ENCODE measurements around the gene THTPA.
"Not testable (repeated sequence)": the region's sequence is repeated elsewhere in the genome, so short reads cannot be mapped to it uniquely, and the experiment has no call there.

Gene THTPA

DNA sequence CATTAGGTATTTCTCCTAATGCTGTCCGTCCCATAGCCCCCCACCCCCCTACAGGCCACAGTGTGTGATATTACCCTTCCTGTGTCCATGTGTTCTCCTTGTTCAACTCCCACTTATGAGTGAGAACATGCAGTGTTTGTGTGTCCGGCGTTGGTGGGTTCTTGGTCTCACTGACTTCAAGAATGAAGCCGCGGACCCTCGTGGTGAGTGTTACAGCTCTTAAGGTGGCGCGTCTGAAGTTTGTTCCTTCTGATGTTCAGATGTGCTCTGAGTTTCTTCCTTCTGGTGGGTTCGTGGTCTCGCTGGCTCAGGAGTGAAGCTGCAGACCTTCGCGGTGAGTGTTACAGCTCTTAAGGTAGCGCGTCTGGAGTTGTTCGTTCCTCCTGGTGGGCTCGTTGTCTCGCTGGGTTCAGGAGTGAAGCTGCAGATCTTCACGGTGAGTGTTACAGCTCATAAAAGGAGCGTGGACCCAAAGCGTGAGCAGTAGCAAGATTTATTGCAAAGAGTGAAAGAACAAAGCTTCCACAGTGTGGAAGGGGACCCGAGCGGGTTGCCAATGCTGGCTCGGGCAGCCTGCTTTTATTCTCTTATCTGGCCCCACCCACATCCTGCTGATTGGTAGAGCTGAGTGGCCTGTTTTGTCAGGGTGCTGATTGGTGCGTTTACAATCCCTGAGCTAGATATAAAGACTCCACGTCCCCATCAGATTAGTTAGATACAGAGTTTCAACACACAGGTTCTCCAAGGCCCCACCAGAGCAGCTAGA, 27.9 kb downstream of the THTPA start:
- DNase-seq (ENCODE audit: low read depth in 2 of 2), result not testable (repeated sequence)

DNA sequence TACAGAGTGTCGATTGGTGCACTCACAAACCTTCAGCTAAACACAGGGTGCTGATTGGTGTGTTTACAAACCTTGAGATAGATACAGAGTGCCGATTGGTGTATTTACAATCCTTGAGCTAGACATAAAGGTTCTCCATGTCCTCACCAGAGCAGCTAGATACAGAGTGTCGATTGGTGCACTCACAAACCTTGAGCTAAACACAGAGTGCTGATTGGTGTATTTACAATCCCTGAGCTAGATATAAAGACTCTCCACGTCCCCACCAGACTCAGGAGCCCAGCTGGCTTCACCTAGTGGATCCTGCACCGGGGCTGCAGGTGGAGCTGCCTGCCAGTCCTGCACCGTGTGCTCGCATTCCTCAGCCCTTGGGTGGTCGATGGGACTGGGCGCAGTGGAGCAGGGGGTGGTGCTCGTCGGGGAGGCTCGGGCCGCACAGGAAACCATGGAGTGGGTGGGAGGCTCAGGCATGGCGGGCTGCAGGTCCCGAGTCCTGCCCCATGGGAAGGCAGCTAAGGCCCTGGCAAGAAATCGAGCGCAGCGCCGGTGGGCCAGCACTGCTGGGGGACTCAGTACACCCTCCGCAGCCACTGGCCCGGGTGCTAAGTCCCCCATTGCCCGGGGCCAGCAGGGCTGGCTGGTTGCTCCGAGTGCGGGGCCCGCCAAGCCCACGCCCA, 28.6 kb downstream of the THTPA start:
- DNase-seq (ENCODE audit: low read depth in 2 of 2), result not testable (repeated sequence)

DNA sequence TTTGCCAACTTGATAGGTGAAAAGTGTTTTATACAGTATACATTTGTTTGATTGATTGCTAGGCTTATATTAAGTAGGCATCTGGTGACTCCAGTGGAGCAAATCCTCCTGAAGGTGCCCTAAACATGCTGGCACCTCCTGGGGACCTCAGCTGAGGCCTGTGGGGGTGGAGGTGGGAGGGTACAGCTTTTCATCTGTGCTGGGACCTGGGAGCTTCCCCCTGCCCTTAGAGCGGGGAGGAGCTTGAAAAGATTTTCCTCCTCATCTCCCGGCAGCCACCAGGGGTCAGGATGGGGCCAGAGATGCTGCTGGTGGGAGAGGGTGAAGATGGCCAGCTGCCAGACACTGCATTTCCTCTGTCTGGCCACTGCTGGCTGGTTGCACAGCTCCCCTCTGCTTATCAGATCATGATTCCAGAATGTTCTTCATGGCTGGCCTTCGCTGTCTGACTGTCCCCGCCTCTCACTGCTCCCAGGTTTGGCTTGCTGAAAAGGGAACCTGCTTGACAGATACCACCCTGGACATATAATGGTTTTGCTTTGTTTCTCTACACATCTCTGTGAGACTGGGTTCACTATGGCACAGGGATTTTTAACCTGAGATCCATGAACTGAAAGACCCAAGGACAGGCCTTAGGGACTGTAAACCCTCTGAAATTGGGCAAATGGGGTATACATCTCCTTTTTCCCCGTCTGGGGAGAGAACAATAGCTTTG, 33.0 kb downstream of the THTPA start:
- peak; percentile 77 to 82 for DNase-seq (ENCODE audit: low read depth in 2 of 2)

DNA sequence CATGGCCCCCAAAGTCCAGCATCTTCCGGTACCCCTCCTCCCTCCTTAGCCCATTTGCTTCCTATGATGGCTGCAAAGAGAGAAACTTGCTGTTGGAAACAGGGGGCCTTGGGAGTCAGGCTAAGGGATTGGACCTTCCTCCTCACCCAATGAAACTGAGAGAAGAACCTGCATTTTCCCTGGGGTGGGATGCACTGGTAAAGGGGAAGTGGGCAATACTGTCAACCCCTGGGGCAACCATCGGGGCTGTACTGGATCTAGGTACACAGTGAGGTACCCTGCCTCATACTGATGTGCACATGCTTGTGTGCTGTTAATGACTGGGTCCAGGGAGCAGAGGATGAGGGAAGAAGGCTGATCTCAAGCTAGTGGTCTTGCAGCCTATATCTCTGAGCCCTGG, 33.5 kb downstream of the THTPA start:
- no peak for DNase-seq (ENCODE audit: low read depth in 2 of 2)

DNA sequence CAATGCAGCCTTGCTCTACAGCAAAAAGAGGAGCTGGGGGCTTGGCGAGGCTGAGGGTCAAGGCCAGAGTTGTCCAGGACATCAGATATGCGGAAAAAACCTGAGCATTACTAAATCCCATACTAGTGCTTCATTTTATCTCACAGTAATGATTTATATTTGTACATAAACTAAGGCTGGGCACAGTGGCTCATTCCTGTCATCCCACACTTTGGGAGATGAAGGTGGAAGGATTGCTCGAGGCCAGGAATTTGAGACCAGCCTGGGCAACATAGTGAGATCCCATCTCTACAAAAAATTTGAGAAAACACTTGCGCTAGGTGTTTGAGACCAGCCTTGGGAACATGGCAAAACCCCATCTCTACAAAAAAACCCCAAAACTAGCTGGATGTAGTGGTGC, 34.1 kb downstream of the THTPA start:
- no peak for DNase-seq (ENCODE audit: low read depth in 2 of 2)

DNA sequence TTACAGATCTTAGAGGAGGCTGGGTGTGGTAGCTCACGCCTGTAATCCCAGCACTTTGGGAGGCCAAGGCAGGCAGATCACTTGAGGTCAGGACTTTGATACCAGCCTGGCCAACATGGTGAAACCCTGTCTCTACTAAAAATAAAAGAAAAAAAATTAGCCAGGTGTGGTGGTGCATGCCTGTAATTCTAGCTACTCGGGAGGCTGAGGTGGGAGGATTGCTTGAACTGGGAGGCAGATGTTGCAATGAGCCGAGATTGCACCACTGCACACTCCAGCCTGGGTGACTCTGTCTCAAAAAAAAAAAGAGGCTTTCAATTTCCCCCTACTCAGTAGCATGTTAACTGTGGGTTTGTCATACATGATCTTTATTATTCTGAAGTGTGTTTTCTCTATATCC, 38.1 kb downstream of the THTPA start:
- not testable (repeated sequence) for DNase-seq (ENCODE audit: low read depth in 2 of 2)

DNA sequence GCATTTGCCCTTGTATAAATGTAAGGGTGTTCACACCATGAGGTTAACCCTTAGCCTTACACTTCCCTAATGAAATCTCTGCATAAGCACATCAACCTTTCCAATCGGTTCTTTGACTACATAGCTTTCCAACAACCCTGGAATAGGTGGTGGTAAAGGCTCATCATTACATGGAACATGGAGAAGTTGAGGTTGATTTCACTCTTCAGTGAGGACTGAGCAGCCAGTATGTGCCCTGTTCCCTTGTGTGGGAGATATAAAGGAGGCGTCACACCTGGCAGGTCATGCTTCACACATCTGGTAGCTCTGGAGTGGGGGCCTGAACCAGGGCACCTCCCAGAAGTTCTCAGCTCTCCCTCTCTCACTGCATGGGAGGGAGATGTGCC, 44.2 kb downstream of the THTPA start:
- DNase-seq (ENCODE audit: low read depth in 2 of 2), result no peak

DNA sequence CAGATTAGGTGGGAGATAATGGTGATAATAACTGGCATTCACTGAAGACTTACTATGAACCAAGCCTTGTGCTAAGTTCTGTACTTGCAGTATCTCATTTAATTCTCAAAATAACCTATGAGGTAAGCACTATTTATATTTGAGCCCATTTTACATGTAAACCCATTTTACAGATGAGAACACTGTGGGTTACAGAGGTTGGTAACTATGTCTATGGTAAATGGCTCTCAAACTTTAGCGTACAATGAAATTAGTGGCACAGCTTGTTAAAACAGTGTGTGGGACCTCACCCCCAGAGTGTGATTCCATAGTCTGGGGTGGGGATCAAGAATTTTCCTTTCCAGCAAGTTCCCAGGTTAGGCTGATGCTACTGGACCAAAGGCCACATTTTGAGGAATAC, 44.7 kb downstream of the THTPA start:
- no peak for DNase-seq (ENCODE audit: low read depth in 2 of 2)

DNA sequence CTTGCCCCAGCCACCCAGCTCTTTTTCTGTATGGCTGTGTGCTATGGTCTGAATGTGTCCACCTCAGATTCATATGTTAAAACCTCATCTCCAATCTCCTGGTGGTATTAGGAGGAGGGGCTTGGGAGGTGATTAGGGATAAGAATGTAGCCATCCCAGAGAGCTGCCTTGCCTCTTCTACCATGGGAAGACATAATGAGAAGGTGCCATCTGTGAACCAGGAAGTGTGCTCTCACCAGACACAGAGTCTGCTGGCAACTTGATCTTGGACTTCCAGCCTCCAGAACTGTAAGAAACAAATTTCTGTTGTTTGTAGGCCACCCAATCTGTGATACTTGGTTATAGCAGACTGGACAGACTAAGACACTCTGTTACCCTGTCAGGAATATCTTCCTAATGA, 45.4 kb downstream of the THTPA start:
- DNase-seq (ENCODE audit: low read depth in 2 of 2), result no peak

DNA sequence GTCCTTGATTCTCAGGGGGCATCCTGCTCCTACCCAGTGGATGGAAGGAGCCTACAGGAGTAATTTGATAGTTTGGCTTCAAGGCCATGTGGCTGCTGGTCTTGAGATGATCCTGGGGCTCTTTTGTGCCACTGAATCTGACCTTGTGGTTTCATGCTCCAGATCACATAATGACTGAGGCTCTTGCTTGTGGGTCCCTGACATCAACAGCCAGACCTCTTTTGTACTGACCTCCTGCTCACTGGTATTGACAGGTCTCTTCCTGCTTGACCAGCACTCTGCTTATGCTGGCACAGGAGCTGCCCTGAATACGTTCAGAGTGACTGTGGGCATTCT, 45.7 kb downstream of the THTPA start:
- DNase-seq (ENCODE audit: low read depth in 2 of 2), result no peak

DNA sequence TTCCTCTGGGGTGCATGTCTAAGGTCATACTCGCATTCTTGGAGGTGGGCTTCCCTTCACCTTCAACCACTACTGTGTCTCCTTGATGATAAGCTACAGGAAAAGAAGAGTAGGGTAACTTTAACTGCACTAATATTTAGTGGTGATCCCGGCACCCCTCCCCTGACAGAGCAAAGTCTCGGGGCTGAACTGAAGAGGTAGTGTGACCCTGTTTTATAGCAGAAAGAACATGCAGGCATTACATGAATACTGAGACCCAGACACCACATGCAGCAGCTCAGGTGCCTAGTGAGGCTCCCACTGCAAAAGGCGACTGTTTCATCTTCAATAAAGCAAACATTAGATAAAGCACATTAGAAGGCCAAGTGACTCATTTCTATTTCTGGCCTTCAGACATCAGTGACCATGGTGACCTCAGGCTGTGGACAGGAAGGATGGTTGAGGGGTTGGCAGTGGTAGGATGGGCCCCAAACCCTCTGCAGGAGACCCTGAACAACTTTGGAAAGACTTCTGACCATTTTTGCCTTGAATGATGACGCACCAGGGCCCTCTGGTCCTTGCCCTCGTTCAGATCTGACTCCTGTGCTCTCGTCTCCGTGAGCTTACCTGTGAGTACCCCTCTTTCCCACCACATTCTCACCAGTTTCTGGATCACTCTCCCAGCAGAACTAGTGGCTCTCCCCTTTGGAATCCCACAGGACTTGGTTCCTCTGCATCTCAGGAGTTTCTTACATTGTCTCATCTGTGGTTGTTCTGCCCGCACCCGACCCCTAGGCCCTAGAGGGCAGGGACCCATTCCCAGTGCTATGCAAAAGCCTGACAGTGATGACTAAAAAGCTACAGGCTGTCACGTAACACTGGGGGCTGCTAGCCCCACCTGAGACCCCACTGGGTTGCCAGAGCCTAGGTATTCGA, 46.4 kb downstream of the THTPA start:
- no peak for DNase-seq (ENCODE audit: low read depth in 2 of 2)

DNA sequence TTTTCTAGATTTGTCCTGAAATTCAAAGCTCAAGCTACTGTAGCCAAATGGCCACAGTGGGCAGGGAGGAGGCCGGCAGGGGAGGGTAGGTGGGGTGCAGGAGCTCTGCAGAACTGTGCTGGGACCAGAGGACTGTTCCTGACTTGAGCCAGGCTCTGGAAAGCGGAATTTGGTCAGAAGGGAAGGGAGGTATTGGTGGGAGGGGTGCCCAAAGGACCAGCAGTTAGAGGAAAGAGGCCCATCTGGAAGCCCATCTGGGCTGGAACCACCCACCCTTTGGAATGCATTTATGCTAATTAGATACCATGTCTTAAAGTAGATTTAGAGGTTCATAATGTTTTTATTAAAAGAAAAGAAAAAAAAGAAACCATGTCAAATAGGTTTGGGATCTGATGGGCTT, 47.0 kb downstream of the THTPA start:
- DNase-seq (ENCODE audit: low read depth in 2 of 2), result no peak

DNA sequence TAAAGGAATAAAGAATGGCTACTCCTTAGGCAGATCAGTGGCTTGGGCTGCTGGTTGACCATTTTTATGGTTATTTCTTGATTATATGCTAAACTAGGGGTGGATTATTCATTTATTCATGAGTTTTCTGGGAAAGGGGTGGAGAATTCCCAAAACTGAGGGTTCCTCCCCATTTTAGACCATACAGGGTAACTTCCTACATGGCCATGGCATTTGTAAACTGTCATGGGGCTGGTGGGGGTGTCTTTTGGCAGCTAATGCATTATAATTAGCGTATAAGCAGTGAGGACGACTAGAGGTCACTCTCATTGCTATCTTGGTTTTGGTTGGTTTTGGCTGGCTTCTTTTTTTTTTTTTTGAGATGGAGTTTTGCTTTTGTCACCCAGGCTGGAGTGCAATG, 48.1 kb downstream of the THTPA start:
- DNase-seq (ENCODE audit: low read depth in 2 of 2), result no peak

DNA sequence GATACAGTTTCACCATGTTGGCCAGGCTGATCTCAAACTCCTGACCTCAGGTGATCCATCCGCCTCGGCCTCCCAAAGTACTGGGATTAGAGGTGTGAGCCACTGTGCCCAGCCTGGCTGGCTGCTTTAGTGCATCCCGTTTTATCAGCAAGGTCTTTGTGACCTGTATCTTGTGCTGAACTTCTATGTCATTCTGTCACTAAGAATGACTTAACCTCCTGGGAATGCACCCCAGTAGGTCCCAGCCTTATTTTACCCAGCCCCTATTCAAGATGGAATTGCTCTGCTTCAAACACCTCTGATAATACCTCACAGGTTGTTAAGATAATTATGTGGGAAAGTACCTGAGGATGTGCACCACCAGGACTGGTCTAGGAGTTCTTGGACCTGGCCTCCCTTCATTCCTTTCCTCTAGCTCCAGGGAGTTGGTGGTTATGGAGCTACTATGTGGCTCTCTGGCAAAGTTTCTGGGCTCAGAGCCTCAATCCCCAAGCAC, 48.7 kb downstream of the THTPA start:
- no peak for DNase-seq (ENCODE audit: low read depth in 2 of 2)

DNA sequence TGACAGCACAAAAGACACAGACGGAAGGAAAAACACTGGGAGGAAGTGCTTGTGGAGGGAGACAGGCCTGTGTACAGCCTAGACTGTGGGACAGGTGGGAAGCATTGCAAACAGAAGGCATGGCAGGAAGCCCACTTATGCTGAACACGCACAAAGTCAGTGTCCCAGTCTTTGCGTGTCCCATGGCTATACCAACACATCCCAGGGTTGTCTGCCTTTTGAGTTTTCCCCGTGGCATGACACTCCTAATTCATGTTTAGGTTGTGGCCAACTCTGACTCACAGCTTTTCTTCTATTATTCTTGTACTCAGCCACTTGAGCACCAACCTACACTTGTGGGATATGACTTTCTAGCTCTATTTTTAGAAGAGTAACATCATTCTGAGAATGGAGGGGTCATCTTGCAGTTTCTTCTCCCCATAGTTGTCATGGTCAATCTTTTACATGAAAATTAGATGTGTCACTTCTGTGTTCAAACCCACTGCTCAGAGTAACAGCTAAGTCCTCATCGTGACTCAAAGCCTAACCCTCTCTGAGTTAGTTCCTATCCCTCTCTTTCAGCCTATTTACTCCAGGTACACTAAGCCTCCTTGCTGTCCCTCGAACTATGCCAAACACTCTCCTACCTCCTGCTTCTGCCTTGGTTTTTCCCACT, 50.0 kb downstream of the THTPA start:
- DNase-seq (ENCODE audit: low read depth in 2 of 2), result no peak

DNA sequence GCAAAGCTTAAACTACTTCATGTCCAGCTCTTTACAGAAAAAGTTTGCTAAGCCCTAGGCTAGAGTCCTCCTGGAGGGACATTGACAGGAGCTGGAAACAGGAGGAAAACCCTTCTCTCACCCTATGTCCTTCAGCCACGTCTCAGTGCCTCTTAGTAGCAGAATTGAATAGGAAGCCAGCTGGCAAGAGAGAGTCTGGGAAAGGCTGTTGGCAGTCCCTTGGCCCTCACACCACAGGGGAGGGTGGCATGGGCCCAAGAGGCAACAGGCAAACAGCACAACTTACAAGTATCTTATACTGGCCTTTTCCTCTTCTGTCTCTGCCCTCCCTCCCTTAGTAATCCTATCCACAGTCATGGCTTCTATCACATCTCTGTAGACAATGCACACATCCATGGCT, 52.4 kb downstream of the THTPA start:
- no peak for DNase-seq (ENCODE audit: low read depth in 2 of 2)

DNA sequence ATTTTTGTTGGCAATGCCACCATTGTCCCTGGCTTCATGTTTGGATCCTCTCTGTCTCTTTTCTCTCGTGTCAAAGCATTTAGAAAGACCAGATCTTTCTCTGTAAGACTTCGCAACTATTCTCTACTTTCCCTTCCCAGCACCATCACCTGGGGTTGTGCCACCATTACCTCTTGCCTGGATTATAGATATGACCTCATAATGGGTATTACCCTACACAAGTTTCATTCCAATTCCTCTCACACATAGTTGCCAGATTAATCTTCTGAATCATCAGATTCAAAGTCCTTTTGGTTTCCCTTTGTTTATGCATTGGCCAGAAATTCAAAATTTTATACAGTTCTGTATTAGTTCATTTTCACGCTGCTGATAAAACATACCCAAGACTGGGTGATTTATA, 52.9 kb downstream of the THTPA start:
- no peak for DNase-seq (ENCODE audit: low read depth in 2 of 2)

DNA sequence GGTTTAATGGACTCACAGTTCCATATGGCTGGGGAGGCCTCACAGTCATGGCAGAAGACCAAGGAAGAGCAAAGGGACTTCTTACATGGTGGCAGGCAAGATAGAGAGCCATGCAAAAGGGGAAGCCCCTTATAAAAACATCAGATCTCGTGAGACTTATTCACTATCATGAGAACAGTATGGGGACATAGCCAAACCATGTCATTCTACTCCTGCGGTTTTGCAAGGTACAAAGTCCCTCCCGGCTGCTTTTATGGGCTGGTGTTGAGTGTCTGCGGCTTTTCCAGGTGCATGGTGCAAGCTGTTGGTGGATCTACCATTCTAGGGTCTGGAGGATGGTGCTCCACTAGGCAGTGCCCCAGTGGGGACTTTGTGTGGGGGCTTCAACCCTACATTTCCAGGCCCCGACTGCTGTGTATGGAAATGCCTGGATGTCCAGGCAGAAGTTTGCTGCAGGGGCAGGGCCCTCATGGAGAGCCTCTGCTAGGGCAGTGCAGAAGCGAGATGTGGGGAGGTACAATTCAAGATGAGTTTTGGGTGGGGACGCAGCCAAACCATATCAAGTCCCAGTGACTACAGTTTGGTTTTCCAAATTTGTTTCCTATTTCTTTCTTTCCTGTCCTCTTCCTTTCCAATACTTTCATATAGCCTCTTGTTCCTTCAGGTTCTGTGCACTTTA, 53.5 kb downstream of the THTPA start:
- not testable (repeated sequence) for DNase-seq (ENCODE audit: low read depth in 2 of 2)

Data from stimulated activated CD4-positive, alpha-beta T cell treated with anti-CD3 and anti-CD28 coated beads, Interleukin-4, amount 100 ng/mL, for 48 hours (primary cell).